Measurements from ENCODE around the gene ADGRD1.

ADGRD1 gene

GRCh38 chr12:131043401-131043871 lies 89.7 kb downstream of the ADGRD1 start:
- DNase-seq (ENCODE audit: low spot score), result no peak

- no peak for DNase-seq (ENCODE audit: low spot score)
Measured at GRCh38 chr12:131044136-131044535, 90.4 kb downstream of the ADGRD1 start.

DNA sequence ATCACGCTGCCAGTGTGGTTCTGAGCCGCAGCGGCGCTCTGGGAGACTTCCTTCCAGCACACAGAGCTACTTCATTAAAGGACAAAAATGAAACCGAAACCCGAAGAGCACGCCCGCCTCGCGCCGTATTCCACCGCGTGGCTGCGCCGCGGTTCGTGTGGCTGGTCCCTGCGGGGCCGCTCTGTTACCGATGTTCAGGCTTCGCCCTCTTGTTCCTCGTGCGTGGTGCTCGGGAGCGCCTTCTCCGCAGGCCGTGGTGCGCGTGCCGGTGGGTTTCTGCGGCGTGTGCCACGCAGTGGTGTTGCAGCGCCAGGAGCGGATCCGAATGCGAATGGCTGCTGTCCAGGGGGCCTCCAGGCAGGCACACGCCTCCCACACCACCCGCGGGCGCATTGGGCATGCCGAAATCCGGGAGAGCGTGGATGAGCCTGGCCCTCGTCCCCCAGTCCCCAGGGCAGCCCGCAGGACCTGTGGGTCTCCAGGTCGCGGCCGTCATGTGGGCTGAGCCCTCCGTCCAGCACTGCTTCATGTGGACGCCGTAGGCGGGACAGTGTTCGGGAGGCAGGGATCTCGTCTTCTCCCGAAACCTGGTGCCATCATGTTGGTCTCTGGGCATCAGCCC lies 91.2 kb downstream of the ADGRD1 start:
- no peak for DNase-seq (ENCODE audit: low spot score)

DNA sequence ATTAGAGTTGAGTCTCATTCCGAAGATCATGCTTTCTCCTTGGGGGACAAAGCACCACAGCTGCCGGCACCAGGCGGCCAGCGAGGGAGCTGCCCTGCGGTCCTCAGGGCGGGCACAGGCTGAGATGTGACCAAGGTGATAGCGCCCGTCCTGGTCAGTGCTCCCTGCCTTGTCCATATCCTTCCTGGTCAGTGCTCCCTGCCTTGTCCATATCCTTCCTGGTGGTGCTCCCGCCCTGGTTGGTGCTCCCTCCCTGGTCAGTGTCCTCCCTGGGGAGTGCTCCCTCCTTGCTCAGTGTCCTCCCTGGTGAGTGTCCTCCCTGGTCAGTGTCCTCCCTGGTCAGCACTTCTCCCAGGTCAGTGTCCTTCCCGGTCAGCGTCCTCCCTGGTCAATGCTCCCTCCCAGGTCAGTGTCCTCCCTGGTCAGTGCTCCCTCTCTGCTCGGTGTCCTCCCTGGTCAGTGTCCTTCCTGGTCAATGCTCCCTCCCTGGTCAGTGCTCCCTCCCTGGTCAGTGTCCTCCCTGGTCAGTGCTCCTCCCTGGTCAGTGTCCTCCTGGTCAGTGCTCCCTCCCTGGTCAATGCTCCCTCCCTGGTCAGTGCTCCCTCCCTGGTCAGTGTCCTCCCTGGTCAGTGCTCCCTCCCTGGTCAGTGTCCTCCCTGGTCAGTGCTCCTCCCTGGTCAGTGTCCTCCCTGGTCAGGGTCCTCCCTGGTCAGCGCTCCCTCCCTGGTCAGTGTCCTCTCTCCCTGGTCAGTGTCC lies 92.2 kb downstream of the ADGRD1 start:
- no peak for DNase-seq (ENCODE audit: low spot score)

DNA sequence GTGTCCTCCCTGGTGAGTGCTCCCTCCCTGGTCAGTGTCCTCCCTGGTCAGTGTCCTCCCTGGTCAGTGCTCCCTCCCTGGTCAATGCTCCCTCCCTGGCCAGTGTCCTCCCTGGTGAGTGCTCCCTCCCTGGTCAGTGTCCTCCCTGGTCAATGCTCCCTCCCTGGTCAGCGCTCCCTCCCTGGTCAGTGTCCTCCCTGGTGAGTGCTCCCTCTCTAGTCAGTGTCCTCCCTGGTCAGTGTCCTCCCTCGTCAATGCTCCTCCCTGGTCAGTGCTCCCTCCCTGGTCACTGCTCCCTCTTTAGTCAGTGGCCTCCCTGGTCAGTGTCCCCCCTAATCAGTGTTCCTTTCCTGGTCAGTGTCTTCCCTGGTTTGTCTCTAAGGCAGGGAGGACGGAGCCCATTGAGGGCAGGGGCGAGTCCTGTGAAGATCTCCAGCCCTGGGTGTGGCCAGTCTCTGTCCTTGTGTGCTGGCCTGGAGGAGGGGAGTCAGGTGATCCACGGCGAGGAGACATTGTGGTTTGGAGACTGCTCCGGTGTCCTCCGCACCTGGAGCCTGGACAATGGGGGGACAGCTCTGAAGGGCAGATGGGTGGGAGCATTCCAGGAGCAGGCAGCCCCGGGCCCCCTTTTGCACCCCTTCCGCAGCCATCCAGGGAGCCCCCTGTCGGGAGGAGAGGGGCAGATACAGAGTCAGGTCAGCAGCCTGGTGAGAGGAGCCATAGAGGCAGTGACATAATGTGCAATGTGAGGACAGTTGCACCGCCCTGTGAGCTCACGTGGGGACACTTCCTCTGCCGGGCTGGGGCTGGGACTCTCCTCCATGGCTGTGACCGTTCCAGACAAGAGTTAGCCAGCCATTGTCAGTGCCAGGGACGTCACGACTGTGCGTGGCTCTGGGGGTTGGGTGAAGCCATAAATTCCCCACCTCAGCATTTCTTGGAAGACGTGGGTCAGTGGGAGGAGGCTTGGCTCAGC lies 93.4 kb downstream of the ADGRD1 start:
- no peak for DNase-seq (ENCODE audit: low spot score)

- no peak for DNase-seq (ENCODE audit: low spot score)
Measured at GRCh38 chr12:131047789-131048610, 94.3 kb downstream of the ADGRD1 start.

DNA sequence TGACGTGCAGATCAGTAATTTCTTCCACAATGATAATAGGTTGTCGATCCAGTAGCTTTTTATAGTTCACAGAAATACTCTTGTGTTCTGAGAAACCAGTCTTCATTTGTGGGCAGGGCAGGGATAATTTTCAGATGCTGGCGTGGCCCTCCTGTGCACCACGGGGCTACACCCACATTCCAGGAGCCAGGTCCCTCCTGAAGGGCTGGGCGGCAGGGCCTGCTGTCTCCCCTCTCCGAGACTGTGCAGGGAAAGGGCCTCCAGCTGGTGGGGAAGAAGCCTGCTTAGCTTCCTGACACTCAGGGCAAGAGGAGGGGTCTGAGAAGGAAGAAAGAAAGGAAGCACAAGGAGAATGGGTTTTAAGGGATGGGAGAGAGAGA lies 94.9 kb downstream of the ADGRD1 start:
- no peak for DNase-seq (ENCODE audit: low spot score)

DNA sequence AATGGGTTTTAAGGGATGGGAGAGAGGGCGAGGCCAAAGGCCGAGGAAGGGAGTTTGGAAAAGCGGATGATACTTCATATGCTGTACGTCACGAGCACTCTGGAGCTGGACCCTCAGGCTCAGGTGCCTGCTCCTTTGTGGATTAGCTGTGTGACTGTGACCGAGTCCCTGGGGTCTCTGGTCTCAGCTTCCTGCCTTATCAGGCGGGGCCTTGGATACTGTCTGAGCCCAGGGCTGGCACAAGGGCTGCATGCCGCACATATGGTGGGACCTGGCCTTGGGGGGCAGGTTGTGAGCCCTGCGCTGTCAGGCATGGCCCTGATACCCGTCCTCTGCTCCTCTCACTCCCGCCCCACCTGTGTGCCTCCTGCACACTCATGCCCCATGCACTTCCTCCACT lies 95.3 kb downstream of the ADGRD1 start:
- no peak for DNase-seq (ENCODE audit: low spot score)

DNA sequence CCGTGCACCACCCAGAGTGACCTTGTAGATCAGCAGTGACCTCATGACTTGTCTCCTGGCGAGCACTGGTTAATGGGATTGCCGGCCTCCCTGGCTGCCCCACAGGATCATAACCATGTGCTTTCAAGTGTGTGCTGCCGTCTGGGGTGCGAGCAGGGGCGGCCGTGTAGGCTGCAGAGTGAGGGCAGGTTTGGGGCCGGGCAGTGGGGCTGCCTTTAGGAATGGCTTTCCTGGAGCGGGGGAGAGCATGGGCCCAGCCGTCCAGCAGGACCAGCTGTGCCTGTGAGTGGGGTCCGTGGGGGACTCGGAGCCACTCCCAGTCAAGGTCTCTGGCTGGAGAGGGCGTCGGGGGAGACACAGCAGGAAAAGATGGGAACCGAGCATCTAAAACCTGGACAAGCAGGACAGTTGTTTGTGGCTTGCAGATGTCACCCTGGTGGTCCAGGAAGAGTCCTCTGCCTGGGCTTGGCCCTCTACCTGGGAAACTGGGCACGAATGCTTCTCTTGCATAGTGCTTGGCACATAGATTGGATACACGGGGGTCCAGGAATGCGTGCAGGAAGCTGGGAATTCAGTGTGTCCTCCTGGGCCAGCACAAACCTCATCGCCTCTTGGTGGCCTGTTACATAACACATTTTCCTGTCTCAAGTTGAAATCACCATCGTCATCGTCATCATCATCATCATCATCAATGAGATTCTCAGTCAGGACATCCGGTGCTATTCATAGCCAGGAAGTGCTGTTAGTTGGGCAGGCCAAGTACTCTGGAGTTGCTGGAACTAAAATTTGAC lies 96.0 kb downstream of the ADGRD1 start:
- no peak for DNase-seq (ENCODE audit: low spot score)

DNA sequence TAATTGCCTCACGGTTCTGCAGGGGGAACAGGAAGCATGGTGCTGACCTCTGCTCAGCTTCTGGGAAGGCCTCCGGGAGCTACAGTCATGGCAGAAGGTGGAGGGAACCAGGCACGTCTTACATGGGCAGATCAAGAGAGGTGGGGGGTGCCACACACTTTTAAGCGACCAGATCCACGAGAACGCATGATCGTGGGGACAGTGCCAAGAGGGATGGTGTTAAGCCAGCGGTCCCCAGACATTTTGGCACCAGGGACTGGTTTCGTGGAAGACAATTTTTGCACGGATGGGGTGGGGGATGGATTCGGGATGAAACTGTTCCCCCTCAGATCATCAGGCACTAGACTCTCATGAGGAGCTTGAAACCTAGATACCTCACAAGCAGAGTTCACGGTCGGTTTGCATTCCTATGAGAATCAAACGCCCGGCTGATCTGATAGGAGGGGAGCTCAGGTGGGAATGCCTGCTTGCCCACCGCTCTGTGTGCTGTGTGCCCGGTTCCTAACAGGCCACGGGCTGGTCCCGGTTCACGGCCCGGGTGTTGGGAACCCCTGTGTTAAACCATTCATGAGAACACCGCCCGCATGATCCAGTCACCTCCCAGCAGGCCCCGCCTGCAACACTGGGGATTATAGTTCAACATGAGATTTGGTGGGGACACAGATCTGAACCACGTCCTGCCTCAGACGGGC lies 96.9 kb downstream of the ADGRD1 start:
- no peak for DNase-seq (ENCODE audit: low spot score)

- no peak for DNase-seq (ENCODE audit: low spot score)
Measured at GRCh38 chr12:131051155-131051473, 97.4 kb downstream of the ADGRD1 start.

GRCh38 chr12:131052063-131052781 lies 98.5 kb downstream of the ADGRD1 start:
- DNase-seq (ENCODE audit: low spot score), result no peak

DNA sequence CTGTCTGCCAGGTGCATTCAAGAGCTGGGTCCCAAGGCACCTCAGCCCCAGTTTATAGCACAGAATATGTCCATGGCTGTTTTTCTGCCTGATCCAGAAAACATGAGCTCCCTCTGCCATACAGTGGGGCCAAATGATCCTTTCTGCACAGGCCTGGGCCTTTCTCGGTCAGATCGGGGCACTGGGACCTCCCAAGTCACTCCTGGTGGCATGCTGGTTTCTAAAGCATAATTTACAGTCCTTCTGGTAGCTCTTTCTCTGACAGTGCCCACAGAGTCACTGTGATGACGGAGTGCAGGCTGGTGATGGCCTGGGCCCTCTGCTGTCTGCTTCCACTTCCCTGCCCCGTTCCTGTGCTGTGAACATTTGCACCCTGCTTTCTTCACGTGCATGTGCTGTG lies 99.2 kb downstream of the ADGRD1 start:
- DNase-seq (ENCODE audit: low spot score), result no peak

DNA sequence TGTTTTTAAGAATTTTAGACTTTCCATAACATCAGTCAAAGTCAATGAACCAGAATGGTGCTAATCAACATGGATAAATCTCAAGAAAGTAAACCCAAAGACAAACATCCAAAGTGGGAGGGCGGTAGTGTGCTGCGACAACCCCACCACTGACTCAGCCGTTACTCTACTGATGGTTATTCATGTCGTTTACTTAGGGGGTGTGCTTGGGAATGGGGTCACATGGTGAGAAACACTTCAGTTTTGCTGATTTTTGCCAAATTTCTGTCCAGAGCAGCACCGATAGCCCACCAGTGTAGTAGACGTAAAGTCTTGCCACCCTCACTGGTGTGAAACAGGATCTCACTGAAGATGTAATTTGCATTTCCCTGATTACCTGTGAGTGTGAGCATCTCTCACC lies 99.9 kb downstream of the ADGRD1 start:
- DNase-seq (ENCODE audit: low spot score), result no peak

DNA sequence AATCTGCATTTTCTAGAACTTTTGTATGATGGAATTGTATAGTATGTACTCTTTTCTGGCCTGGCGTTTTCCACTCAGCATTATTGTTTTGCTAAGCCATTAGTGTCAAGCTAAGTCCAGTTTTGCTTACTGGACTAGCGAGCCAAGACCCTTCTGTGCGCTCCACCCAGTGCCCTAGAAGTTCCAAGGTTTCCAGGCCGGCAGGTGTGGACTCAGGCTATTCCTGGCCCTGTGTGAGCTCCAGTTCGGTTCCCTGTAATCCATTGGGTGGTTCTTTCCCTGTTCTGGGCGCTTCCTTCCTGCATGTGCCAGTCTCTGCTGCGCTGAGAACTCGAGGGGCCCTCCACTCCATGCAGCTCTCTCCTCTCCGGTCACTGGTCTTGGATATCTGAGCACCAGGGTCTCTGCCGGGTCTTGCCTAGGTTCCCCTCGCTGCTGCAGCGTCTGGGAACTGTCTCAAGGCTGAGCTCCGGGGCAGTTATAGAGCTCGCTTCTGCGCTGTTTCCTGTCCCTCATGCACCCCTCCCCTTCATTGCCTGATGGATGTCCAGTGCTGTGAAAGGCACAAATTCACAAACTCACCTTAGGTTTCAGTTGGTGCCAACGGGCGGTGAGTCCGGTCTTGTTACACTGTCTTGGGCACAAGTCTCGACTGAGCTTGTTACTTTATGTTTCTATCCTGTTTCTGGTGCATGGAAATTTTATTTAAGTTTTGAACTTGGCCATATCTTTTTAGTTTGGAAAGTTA lies 100.8 kb downstream of the ADGRD1 start:
- no peak for DNase-seq (ENCODE audit: low spot score)

GRCh38 chr12:131055093-131055465 lies 101.4 kb downstream of the ADGRD1 start:
- no peak for DNase-seq (ENCODE audit: low spot score)

GRCh38 chr12:131055596-131056233 lies 102.0 kb downstream of the ADGRD1 start:
- no peak for DNase-seq (ENCODE audit: low spot score)

DNA sequence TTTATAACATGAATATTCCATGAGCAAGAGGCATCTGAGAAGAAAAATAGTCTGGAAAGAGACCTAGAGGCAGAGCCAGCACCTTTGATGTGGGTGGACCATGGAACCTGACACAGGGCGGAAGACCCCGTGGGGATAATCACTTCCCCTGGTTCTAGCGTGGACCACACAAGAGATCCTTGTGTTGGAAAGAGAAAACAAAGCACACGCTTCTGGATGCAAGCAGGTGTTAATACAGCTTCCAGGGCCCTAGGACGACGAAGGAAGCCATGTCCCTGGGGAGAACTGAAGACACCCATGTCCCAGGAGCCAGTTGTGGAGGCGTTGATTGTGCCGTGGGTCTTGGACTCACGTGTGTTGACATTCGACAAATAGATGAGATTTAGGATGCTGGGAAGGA lies 102.9 kb downstream of the ADGRD1 start:
- DNase-seq (ENCODE audit: low spot score), result no peak

Data from hematopoietic multipotent progenitor cell treated with erythropoietin and hydrocortisone succinate and interleukin-3 and kit ligand, for 17 days (in vitro differentiated cells).